IMR-90 (cell line): ENCODE measurements around the gene ACBD3. TPM values are rescaled to one million over a fixed set of nuclear protein-coding genes. Genes with fewer than 3 reads are reported as not detected.
A peak's percentile ranks its signal among the peaks of the same experiment; 100 is the strongest.

Source experiments
- ATAC-seq: fragments of 200-7000 bp; cut with Tn5 transposase; 2 replicates; pipeline ENCODE4 v1.9.1; 2020; ENCODE audit warnings: low read depth, mild to moderate bottlenecking, moderate library complexity
- BruUV-seq: library from RNA; stranded (reverse); fragments of 400-500 nt; replicated peaks from 2 replicates; lab custom pipeline; 2021; lab: Mats Ljungman, UMichigan
- CTCF ChIA-PET: fragments of 300-600 bp; formaldehyde crosslinking; extraction: SDS; loops from one replicate; lab custom pipeline; 2021; ENCODE audit warnings: antibody characterized with exemption; lab: Yijun Ruan, JAX
- POLR2A ChIA-PET: fragments of 300-600 bp; sonication (Branson Sonifier 250); formaldehyde crosslinking; loops from one replicate; lab custom pipeline; 2022; ENCODE audit warnings: antibody characterized with exemption; ENCODE audit not compliant: unreplicated experiment; lab: Charles Lee
- DNase-seq: peaks from one replicate; pipeline ENCODE4 v3.0.0; 2013
- H2AFZ ChIP-seq: replicated peaks from 2 replicates; pipeline ENCODE3; 2013; ENCODE audit warnings: low read length, mild to moderate bottlenecking; ENCODE audit not compliant: poor library complexity
- H2AK5ac ChIP-seq: 2 replicates; pipeline ENCODE4 v1.6.1; 2013; ENCODE audit warnings: low read depth, low read length, inconsistent platforms
- H2AK9ac ChIP-seq: replicated peaks from 2 replicates; pipeline ENCODE3; 2013; ENCODE audit warnings: mild to moderate bottlenecking, low read depth, low read length, moderate library complexity; ENCODE audit not compliant: poor library complexity
- H2BK120ac ChIP-seq: 2 replicates; pipeline ENCODE4 v1.6.1; 2013; ENCODE audit warnings: low read depth, low read length, inconsistent platforms
- H2BK15ac ChIP-seq: 3 replicates; pipeline ENCODE4 v1.6.1; 2013; ENCODE audit warnings: low read depth, low read length, inconsistent platforms
- H2BK20ac ChIP-seq: 2 replicates; pipeline ENCODE4 v1.6.1; 2013; ENCODE audit warnings: low read depth, mild to moderate bottlenecking, inconsistent platforms, low read length, moderate library complexity
- H2BK5ac ChIP-seq: 2 replicates; pipeline ENCODE4 v1.6.1; 2013; ENCODE audit warnings: mild to moderate bottlenecking, low read depth, low read length, inconsistent platforms; ENCODE audit not compliant: poor library complexity, severe bottlenecking
- H3K14ac ChIP-seq: replicated peaks from 2 replicates; pipeline ENCODE4 v1.6.1; 2013; ENCODE audit warnings: low read depth, low read length, inconsistent platforms
- H3K18ac ChIP-seq: 2 replicates; pipeline ENCODE4 v1.6.1; 2013; ENCODE audit warnings: low read depth, low read length, control low read depth
- H3K23ac ChIP-seq: 2 replicates; pipeline ENCODE4 v1.6.1; 2013; ENCODE audit warnings: low read depth, low read length, inconsistent platforms
- H3K27ac ChIP-seq: 2 replicates; pipeline ENCODE4 v1.5.1; 2013; ENCODE audit warnings: mild to moderate bottlenecking, control low read depth, low read length; ENCODE audit not compliant: insufficient read depth
- H3K27me3 ChIP-seq: 2 replicates; pipeline ENCODE4 v1.6.1; 2013; ENCODE audit warnings: low read length; ENCODE audit not compliant: control insufficient read depth, insufficient read depth
- H3K36me3 ChIP-seq: 2 replicates; pipeline ENCODE4 v1.6.1; 2013; ENCODE audit warnings: low read length, mixed read lengths; ENCODE audit not compliant: control insufficient read depth, insufficient read depth
- H3K4ac ChIP-seq: 2 replicates; pipeline ENCODE4 v1.6.1; 2013; ENCODE audit warnings: low read depth, low read length, inconsistent platforms
- H3K4me1 ChIP-seq: 2 replicates; pipeline ENCODE4 v1.6.1; 2013; ENCODE audit warnings: low read length, mixed read lengths; ENCODE audit not compliant: control insufficient read depth, insufficient read depth
- H3K4me2 ChIP-seq: 2 replicates; pipeline ENCODE4 v1.6.1; 2013; ENCODE audit warnings: low read depth, mild to moderate bottlenecking, control low read depth, low read length, moderate library complexity
- H3K4me3 ChIP-seq: 2 replicates; pipeline ENCODE4 v1.5.1; 2013; ENCODE audit warnings: low read depth, mild to moderate bottlenecking, control low read depth, low read length, moderate library complexity; ENCODE audit not compliant: insufficient read depth
- H3K56ac ChIP-seq: 2 replicates; pipeline ENCODE4 v1.6.1; 2013; ENCODE audit warnings: low read length, inconsistent platforms; ENCODE audit not compliant: insufficient read depth; ENCODE audit errors: extremely low read depth
- H3K79me1 ChIP-seq, 2 experiments: 2 replicates each; pipeline ENCODE4 v1.6.1; 2013; ENCODE audit warnings: low read length in 2 of 2, inconsistent platforms in 1 of 2, low read depth in 1 of 2
- H3K9ac ChIP-seq: 2 replicates; pipeline ENCODE4 v1.6.1; 2013; ENCODE audit warnings: low read depth, low read length, control low read depth
- H3K9me1 ChIP-seq: 2 replicates; pipeline ENCODE4 v1.6.1; 2013; ENCODE audit warnings: low read length, inconsistent platforms; ENCODE audit not compliant: insufficient read depth
- H3K9me3 ChIP-seq: 2 replicates; pipeline ENCODE4 v1.6.1; 2013; ENCODE audit warnings: low read length; ENCODE audit not compliant: control insufficient read depth, insufficient read depth
- H4K20me1 ChIP-seq: 2 replicates; pipeline ENCODE4 v1.6.1; 2013; ENCODE audit warnings: low read length, inconsistent platforms; ENCODE audit not compliant: insufficient read depth
- H4K5ac ChIP-seq: 2 replicates; pipeline ENCODE4 v1.6.1; 2013; ENCODE audit warnings: mild to moderate bottlenecking, low read depth, low read length, control low read depth
- H4K8ac ChIP-seq, 2 experiments: 2 replicates each; pipeline ENCODE4 v1.6.1; 2013; ENCODE audit warnings: low read depth in 2 of 2, low read length in 2 of 2, control low read depth in 1 of 2, inconsistent platforms in 1 of 2
- H4K91ac ChIP-seq: 2 replicates; pipeline ENCODE4 v1.6.1; 2013; ENCODE audit warnings: low read depth, low read length, inconsistent platforms; ENCODE audit not compliant: insufficient read depth
- BHLHE40 ChIP-seq: fragments of 150-350 bp; IDR thresholded peaks from 2 replicates; pipeline ENCODE4 v1.6.1; 2016; ENCODE audit warnings: mild to moderate bottlenecking, low read depth, low read length
- MAFK ChIP-seq: IDR thresholded peaks from 2 replicates; pipeline ENCODE4 v1.6.1; 2012; ENCODE audit warnings: low read depth, low read length, improper control_type of control experiment
- MAZ ChIP-seq: IDR thresholded peaks from 2 replicates; pipeline ENCODE4 v1.6.1; 2012; ENCODE audit warnings: low read depth, mild to moderate bottlenecking, low read length, improper control_type of control experiment, moderate library complexity, borderline replicate concordance
- MXI1 ChIP-seq: IDR thresholded peaks from 2 replicates; pipeline ENCODE4 v1.6.1; 2012; ENCODE audit warnings: low read depth, mild to moderate bottlenecking, low read length, moderate library complexity, borderline replicate concordance
- POLR2A ChIP-seq: IDR thresholded peaks from 2 replicates; pipeline ENCODE4 v1.6.1; 2012; ENCODE audit warnings: mild to moderate bottlenecking, low read depth, low read length
- RAD21 ChIP-seq: IDR thresholded peaks from 2 replicates; pipeline ENCODE4 v1.6.1; 2012; ENCODE audit warnings: low read length, improper control_type of control experiment
- RFX5 ChIP-seq: IDR thresholded peaks from 2 replicates; pipeline ENCODE4 v1.8.0; 2012; ENCODE audit warnings: low read depth, mild to moderate bottlenecking, low read length, moderate library complexity
- SMC3 ChIP-seq: fragments of 150-350 bp; IDR thresholded peaks from 2 replicates; pipeline ENCODE4 v1.6.1; 2016; ENCODE audit warnings: low read depth, mild to moderate bottlenecking, antibody characterized with exemption, low read length, moderate library complexity
- WGBS, 2 experiments: methylation state at CpG; one replicate each; pipeline versions ENCODE4 v1.1.5 to v1.1.7; 2013; ENCODE audit warnings: missing lambda C conversion rate in 2 of 2; ENCODE audit not compliant: insufficient read length in 1 of 2; ENCODE audit errors: extremely low coverage in 2 of 2; 5-methylcytosine and 5-hydroxymethylcytosine counted together
- dilution Hi-C: fragments of 300-500 bp; cut with HindIII; formaldehyde crosslinking; loops from one replicate; pipeline ENCODE4 v1.14.3; 2018; ENCODE audit warnings: low sequenced_read_pairs; ENCODE audit not compliant: unreplicated experiment
- in situ Hi-C: fragments of 300-500 bp; cut with MboI; formaldehyde crosslinking; loops from 3 replicates; pipeline ENCODE4 v1.14.3; 2019; ENCODE audit warnings: low sequenced_read_pairs, inconsistent platforms, mixed read lengths
- intact Hi-C: fragments of 100-400 bp; cut with micrococcal nuclease; formaldehyde crosslinking; loops from 2 replicates; pipeline ENCODE4 v1.10.0; 2022
- polyA plus RNA-seq, 3 experiments: library from polyadenylated mRNA; depleted of rRNA; stranded (reverse); fragments of >200 nt; gene quantifications; 2 replicates each; pipeline ENCODE4 v1.2.3, GENCODE V29; 2012; ENCODE audit warnings: low replicate concordance in 1 of 3
- total RNA-seq: library from RNA; depleted of rRNA; stranded (reverse); fragments of >200 nt; gene quantifications from 2 replicates; pipeline ENCODE4 v1.2.3, GENCODE V29; 2012

Gene ACBD3
- total and polyA plus RNA-seq, 2 of the 4 experiments (the other 2 are of a cell fraction), result 30.3 to 59.7 TPM

DNA sequence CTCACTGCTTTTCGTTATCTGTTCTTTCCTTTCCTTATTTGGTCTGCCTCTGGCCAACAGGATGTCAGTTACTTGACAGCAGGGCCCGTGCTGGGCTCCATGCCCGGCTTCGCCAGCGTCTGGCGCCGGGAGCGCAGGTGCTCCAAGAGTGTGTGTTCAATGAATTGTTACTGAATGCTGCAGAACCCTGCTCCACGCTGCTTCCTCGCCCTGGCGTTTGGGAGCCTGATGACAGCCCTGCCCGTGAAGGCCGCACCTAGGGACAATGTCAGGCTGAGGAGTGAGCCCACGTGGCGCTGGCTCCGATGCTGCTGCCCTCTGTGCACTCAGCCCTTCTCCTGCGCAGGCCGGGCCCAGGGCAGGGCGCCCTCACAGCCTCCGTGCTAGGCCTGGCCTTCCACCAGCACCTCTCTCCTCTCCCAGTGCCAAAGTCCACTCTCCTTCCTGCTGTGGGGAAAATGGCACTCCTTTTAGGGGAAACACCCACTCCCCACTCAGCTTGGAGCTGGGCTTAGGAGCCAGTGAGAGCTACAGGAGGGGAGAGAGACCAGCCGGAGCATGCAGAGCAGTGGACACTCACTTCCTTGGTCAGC is 51.4 kb downstream of the ACBD3 start:
- no TSS peak for BruUV-seq
- no peak overlapping the region for H2AK9ac ChIP-seq
- peak overlapping the region; percentile 15 for H2AFZ ChIP-seq
- ChIA-PET CTCF (no interaction called here), POLR2A (no interaction called here)
- peak; percentile 40 for ATAC-seq
- no peak overlapping the region for H3K18ac ChIP-seq
- TF ChIP-seq MXI1, result no peak
- no peak for TF ChIP-seq POLR2A
- TF ChIP-seq RAD21, result no peak
- TF ChIP-seq RFX5, result no peak
- TF ChIP-seq SMC3, result no peak
- no peak for TF ChIP-seq BHLHE40
- TF ChIP-seq MAFK, result no peak
- TF ChIP-seq MAZ, result no peak
- H2AK5ac ChIP-seq, result no peak overlapping the region
- no peak overlapping the region for H3K9ac ChIP-seq
- H4K5ac ChIP-seq, result no peak overlapping the region
- in situ Hi-C loops, result no loop called here
- no peak overlapping the region for H4K91ac ChIP-seq
- no peak overlapping the region for H3K23ac ChIP-seq
- H3K36me3 ChIP-seq, result no peaks in the 10 kb centered on the region
- H4K20me1 ChIP-seq, result no peaks in the 10 kb centered on the region; the same call in 1 of the 2 replicates
- no peak for DNase-seq
- H3K79me1 ChIP-seq, result no peaks in the 10 kb centered on the region
- WGBS, 2 experiments, result 55% methylated on average over 5 of the region's 21 CpGs; no CpG with 5 or more reads in 1 of the 2 experiments
- no peaks in the 10 kb centered on the region for H3K4me1 ChIP-seq
- H3K27me3 ChIP-seq, result no peaks in the 10 kb centered on the region
- H3K56ac ChIP-seq, result no peak overlapping the region
- intact Hi-C loops, result no loop called here
- H3K27ac ChIP-seq, result no peak overlapping the region
- no peaks in the 10 kb centered on the region; the same call in 1 of the 2 replicates for H3K9me1 ChIP-seq
- dilution Hi-C loops, result no loop called here
- H3K4me3 ChIP-seq, result no peak overlapping the region
- no peak overlapping the region for H3K4me2 ChIP-seq
- H4K8ac ChIP-seq, result no peak overlapping the region
- H2BK5ac ChIP-seq, result no peak overlapping the region
- H2BK120ac ChIP-seq, result no peak overlapping the region
- H3K4ac ChIP-seq, result no peak overlapping the region
- no peak overlapping the region for H2BK20ac ChIP-seq
- no peak overlapping the region for H3K14ac ChIP-seq
- no peak overlapping the region for H2BK15ac ChIP-seq
- peaks cover 2% of the 10 kb centered on the region; the same call in 1 of the 2 replicates for H3K9me3 ChIP-seq
